T-helper 1 cell treated with Interleukin-12 subunit alpha and Interleukin-12 subunit beta and Interleukin-4 antibody, amounts not matched to agents 30 ng/mL and 1 ng/mL, for 36 hours (primary cell): ENCODE data around the gene HRH3. TPM values are rescaled to one million over a fixed set of nuclear protein-coding genes. Genes with fewer than 3 reads are reported as not detected.

Experiments used
- intact Hi-C: fragments of 100-400 bp; cut with micrococcal nuclease; formaldehyde crosslinking; loops from one replicate; pipeline ENCODE4 v1.15.1; 2024
- total RNA-seq: library from RNA; stranded (reverse); gene quantifications from 2 replicates; pipeline ENCODE4 v1.2.3, GENCODE V29; 2022

The HRH3 gene
- total RNA-seq, 1 donor from 2014 or later, result not detected

DNA sequence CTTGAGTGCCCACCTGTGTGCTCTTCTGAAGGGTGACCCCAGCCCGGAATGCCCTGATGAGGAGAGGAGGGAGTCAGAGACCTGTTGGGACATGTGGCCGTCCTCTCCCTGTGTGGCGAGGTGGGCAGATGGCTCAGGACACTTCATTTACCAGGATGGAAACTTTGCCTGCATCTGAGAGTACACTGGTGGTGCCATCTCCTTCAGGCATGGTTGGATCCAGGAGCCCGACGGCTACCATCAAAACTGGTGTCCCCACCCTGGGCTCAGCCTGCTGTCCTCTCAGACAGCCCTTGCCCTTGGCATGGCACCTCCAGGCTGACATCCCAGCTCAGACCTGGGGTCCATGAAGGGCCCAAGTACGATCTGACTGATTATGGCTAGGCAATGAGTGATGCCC is 11.2 kb upstream of the HRH3 start:
- intact Hi-C loops, result loop anchor here (10.0 kb wide), 1 partner anchor 704 kb away; the partner anchor contains the start of gene GID8

DNA sequence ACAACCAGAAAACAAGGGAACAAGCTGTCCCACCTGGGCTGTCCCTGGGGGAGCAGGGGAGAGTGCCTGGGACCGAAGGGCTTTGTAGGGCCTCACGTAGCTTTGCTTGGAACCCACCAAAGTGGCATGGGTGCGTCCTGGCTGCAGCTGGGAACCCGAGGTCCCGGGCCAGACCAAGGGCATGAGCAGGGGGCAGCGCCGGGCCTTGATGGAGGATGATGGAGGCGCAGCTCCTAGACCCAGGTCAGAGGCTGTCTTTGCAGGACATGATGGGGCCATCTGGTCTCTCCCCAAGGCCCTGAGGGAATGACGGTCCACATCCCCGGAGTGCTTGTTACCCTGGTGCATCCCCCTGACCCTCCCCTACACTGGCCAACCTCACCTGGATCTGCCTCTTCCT is 10.6 kb upstream of the HRH3 start:
- intact Hi-C loops, result loop anchor here (10.0 kb wide), 1 partner anchor 704 kb away; the partner anchor contains the start of gene GID8

DNA sequence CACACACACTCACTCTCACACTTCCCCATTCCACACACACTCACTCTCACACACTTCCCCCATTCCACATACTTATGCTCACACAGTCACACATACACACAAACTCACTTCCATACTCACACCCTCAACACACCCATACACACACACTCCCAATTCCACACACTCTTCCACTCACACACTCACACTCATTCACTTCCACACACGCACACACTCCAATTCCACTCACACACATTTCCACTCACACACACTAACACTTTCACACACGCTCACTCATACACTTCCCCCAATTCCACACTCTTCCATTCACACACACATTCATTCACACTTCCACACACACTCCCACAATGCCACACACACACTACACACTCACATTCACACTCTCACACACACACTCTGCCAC is 10.2 kb upstream of the HRH3 start:
- intact Hi-C loops, result loop anchor here (10.0 kb wide), 1 partner anchor 705 kb away; the partner anchor contains the start of gene GID8

DNA sequence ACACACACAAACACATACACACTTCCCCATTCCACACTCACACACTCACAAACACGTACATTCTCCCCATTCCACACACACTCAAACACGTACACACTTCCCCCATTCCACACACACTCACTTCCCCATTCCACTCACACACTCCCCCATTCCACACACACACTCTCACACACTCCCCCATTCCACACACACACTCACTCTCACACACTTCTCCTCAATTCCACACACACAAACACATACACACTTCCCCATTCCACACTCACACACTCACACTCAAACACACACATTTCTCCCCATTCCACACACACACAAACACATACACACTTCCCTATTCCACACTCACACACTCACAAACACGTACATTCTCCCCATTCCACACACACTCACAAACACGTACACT is 9.6 kb upstream of the HRH3 start:
- intact Hi-C loops, result loop anchor here (10.0 kb wide), 1 partner anchor 705 kb away; the partner anchor contains the start of gene GID8

DNA sequence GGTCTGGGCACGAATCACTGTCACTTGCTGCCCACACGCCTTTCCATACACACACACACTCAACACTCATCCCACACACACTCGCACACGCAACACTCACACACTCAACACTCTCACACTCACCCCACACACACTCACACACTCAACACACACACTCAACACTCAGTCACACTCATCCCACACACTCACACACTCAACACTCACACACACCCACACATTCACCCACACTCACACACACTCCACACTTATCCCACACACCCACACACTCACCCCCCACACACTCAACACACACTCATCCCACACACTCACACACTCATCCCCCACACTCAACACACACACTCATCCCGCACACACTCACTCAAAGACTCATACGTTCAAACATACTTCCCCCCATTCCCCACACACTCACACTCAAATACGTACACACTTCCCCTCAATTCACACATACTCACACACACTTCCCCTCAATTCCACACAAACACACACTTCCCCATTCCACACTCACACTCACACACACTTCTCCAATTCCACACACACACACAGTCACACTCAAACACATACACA is 9.0 kb upstream of the HRH3 start:
- intact Hi-C loops, result no loop called here

DNA sequence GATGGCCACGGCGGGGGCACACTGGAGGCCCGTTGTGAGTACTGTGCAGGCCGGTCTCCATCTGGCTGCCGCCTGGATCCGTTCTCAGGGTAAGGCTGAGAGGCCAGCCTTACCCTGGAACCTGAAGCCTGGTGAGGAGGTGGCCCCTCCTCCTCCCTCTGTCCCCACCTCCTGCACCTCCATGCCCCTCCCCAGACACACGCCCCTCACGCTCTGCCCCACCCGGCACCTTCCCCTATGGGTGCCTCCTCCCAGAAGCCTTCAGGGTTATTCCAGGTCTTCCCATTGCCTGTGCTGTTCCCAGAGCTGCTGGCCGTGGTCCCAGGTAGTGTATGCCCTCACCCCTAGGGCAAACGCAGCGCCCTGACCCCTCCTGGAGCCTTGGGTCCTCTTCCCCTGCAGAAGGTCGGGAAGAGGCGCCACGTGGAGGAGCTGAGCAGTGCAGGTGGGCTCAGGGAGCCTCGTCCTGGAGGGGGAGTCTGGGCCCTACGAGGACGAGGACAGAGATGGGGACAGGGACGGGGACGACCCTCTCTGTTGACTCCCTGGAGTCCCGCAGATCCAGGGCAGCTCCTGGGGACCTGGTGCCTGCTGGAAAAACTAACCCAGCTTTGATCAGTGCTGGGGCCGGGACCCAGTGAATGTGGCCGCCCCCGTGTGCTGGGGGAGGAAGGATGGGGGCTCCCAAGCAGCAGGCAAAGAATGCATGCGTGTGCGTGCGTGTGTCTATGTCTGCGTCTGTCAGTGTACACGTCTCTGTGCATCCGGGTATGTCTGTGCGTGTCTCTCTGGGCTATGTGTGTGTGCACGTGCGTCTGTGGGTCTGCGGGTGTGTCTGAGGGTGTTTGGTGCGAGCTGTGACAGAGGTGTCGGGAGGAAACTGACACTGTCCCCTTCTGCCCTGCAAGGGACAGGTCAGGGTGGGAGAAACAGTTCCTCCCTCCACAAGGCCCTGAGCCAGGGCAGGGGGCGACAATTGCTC is 8.2 kb upstream of the HRH3 start:
- intact Hi-C loops, result no loop called here

DNA sequence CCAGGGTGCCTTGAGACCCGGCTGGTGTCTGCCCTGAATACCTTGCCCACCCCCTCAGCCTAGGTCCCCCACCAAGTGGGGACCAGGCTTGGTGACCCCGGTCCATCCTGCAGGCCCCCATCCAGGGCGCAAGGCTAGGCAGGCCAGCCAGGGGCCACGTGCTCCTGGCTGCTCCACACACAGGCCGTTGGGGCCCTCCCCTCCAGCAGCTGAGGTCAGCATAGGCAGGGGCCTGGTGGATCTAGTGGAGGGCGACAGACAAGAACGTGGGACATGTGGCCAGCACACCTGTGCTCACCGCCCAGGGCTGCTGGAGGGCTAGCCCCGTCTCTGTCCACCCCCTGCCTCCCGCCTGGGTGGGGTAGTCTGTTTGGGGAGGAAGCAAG is 7.5 kb upstream of the HRH3 start:
- intact Hi-C loops, result no loop called here

DNA sequence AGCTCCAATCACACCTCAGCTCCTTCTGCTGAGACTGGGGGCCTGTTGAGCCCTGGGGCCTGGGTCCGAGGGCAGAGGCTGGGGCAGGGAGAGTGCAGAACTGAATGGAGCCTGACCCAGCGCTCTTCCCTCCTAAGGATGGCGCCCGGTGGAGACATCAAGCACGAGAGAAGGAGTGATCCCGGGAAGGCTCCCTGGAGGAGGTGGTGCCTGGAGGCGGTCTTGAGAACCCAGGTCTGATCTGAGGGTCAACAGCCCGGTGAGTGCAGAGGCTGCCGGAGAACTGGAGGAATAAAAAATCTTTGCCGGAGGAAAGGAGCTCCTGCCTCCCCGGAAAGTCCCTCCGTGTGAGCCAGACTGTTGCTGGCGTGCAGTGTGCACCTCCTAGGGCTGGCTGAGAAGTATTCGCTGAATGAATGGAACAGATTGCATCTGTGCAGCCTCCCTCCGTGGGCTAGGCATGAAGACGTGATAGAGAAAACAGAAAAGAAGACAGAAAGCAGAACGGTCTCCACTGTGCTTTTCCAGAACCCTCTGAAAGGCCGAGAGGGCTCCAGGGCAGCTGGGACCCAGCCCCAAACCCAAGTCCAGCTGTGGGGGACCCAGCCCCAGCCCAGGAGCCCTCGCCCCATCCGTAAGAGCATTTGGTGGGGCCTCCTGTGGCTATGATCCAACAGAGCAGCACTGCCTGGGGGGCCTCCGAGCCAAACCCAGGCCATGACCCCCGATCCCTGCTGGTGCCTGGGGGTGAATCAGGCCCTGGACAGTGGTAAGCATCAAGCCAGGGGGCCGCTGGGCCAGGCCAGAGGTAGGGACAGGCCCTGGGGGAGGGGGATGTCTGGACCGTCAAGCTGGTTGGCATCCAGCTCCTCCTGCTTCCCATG is 6.9 kb upstream of the HRH3 start:
- intact Hi-C loops, result no loop called here

DNA sequence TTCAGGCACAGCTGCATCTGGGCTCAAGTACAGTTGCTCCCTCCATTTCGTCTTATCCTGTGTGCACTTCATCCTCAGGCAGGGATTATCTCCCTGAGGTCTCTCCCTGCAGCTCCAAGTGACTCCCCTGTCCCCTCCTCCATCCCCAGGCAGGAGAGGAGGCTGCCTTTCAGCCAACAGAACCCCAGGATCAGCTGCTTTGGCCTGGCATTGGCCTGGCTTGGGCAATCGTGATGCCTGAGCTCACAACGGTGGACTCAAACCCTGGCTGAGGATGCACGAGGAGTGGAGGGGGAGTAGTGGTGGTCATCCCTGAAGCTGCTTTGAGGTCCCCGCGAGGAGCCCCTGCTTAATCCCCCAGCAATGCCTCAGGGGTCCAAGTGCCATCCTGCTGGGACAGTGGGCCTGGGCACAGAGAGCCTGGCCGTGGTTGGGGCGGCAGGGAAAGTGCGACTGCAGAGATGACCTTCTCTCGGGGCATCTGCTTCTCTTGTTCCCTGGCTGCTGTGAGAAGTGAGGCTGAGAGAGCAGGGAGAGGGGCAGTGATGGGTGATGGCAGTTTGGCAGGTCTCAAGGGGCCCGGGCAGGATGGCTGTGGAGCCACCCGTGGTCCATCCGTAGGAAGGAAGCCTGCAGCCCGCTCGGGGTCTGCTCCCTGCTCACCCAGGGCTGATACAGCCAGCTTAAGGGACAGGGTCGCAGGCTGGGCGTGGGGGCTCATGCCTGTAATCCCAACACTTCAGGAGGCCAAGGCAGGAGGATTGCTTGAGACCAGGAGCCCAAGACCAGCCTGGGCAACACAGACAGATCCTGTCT is 6.0 kb upstream of the HRH3 start:
- intact Hi-C loops, result no loop called here

DNA sequence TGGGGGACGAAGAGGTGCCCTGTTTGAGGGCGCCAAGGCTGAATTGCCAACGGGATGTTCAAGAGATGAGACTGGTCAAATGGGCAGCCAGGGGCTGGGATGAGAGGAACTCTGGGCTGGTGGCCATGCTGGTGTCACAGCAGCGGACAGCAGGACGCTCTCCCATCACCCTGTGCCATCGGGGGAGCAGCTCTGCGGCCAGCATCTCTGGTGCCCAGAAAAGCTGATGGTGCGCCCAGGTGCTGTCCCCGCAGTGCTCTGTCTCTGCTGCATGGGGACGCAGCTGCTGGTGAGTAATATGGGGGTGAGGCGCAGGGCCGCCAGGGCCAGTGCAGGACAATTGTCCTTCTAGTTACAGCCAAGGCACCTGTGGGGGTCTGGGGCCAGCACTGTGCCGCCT is 4.9 kb upstream of the HRH3 start:
- intact Hi-C loops, result no loop called here

DNA sequence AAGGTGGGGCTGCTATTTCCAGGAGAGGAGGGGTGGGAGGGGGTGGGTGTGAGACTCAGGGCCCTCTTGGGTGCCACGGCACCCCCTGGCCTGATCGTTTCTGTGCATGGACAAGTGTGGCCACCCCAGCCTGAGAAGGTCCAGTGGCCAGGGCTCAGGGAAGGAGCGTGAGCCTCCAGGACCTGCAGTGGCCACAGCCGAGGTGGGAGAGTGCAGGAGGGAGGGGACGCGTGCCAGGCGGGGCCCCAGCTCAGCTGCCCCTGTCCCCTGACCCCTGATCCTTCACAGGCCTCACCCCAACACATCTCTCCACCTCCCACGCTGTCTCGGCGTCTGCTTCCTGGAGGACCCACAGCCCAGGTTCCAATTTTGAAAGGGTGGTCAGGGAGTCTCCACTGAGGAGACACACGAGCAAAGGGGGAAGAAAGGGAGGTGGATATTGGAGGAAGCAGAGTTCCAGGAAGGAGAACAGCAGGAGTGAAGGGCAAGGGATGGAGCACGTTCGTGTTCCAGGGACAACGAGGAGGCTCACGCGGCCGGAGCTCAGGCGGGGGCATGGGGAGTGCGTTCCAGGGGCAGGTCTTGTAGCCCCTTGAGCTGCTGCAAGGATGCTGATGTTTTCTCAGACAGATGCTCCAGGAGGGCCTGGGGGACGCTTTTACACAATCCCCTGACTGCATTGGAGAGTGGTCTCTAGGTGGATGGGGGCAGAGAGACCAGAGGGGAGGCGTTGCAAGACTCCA is 4.2 kb upstream of the HRH3 start:
- intact Hi-C loops, result no loop called here

DNA sequence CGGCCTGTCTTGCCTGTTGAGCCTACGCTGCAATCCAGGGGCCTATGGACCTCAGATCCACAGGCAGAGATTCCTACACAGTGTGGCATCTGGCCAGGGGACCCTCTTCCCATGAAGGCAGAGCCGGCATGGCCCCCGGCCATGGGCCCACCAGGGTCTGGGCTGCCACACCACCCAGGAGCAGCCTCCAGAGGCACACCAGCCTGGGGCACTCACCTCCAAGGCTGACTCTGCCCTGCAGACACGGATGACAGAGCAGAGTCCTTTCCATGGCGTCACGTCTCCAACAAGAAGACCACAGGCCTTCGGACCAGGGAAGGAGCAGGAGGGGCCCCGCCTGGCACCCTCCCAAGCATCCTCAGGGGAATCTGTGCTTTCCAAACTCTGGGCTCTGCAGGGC is 3.5 kb upstream of the HRH3 start:
- intact Hi-C loops, result no loop called here

DNA sequence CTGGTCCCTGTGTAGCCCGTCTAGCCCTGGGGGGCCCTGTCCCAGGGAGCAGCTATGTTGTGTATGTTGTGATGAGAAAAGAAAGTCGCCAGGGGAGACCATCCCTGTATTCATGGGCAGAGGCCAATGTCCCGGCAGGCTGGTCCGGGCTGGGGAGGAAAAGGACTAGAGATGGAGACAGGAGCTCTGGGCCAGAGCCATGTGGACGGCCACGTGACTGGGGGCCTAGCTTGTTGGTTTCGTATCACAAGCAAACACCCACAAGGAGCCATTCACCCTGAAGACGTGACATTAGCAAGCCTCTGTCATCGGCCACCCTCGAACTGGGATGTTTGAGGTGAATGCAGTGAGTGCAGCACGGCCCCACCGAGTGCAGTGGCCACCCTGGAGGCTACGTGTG is 2.9 kb upstream of the HRH3 start:
- intact Hi-C loops, result no loop called here

DNA sequence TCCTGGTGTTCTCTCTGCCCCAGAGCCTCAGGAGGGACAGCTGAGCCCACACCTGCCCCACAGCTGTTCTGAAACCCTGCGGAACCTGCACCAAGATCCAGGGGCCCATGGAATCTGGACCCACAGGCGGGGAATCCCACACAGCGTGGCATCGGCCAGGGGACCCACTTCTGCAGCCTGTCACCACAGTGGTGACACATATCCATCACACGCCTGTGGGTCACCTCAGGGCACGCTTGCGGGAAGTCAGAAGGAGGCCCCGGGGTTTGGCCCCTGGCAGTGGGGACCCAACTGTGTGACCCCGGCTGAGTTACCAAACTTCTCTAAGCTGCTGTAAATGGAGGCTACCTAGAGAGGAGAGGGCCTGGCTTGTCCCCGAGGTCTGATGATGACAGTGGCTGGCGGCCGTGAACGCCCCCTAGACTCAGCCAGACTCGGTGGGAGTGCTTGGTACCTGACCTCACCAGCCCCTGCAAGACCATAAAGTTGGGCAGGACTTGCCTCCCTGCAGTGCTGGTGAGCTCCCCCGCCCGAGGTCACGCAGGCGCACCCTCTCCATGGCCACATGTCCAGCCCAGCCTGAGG is 2.3 kb upstream of the HRH3 start:
- intact Hi-C loops, result no loop called here

DNA sequence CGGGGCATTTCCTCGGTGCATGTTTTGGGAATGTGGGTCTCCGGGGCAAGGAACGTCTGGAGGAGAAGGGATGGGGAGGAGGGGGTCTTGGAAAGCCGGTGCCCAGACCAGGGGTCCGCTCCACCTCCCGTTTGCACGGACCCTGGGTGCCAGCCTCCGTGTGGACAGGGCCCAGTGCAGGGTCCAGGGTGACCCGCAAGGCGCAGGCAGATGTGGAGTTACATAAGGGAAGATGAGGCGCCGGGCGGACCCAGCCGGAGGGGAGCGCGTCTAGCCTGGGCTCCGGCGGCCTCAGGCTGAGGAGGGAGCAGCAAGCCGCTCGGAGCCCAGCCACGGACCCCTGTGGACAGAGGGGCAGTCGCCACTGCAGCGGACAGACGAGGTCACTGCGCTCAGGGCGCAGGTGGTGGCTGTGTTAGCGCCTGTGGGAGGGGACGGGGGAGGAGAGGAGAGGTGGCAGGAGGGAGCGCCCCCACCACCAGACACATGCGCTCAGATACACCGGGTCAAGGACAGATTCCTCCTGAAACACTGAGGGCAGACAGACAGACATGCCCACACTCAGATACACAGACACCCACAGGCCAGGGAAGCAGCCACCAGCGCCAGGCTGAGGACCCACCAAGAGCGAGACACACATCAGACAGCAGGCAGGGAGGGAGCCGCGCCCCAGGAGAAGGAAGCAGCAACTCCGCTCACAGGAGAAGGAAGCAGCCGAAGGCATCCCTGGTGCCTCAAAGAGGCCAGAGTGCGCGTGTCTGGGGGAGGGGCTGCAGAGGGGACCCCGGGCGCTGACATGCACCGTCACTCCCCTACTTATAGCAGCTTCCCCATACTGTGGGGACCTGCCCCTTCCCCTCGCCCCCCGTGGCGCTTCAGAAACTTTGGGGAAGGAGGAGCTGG is 839 bp upstream of the HRH3 start:
- intact Hi-C loops, result loop anchor here (1.0 kb wide), 2 partner anchors 17 to 39 kb away; partner anchors contain the start of gene OSBPL2

DNA sequence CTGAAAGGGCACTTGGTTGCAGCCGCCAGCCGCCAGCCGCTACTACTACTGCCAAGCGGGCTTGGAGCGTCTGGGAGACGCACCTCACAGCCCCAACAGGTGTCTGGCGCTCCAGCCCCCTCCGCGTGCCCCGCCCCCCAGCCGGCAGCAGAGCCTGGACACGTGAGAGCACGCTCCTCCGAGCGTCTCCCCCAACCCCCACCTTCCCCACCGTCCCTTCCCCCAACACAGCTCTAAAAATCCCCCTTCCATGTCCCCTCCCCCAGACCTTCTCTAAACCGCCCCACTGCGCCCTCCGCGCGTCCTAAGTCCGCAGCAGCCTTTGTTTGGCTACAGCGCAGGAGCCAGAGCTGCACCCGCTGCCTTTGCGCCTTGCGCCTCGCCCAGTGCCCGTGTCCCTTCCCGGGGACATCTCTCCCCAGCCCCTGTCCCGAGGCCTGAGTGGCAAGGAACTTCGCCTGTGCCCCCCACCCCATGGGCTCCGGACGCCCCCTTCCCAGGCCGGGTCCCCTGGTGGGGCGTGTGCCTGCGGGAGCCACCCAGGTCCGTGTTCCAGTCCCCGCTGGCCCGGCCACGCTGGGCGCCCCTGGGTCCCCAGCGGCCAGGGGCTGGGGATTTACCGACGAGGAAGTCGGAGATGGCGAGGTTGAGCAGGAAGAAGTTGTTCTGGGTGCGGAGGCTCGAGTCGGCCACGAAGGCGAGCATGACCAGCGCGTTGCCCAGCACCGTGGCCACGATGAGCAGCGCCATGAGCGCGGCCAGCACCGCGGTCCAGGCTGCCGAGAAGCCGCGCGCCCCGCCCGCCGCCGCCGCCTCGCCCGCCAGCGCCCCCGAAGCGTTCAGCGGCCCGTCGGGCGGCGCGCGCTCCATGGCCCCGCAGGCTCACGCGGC is 732 bp downstream of the HRH3 start:
- intact Hi-C loops, result no loop called here
